GM12891 (cell line): Measurements from ENCODE around the gene FGG.

Source experiments
- POLR2A ChIP-seq: IDR thresholded peaks from 2 replicates; pipeline ENCODE4 v1.6.1; 2011; ENCODE audit warnings: low read depth, low read length, control low read depth
- POLR2AphosphoS5 ChIP-seq: IDR thresholded peaks from 2 replicates; pipeline ENCODE4 v1.6.1; 2011; ENCODE audit warnings: low read depth, low read length, control low read depth
- SPI1 ChIP-seq: IDR thresholded peaks from 2 replicates; pipeline ENCODE4 v1.6.1; 2011; ENCODE audit warnings: low read depth, low read length, control low read depth
- TAF1 ChIP-seq: IDR thresholded peaks from 2 replicates; pipeline ENCODE4 v1.6.1; 2011; ENCODE audit warnings: low read depth, low read length, control low read depth

DNA sequence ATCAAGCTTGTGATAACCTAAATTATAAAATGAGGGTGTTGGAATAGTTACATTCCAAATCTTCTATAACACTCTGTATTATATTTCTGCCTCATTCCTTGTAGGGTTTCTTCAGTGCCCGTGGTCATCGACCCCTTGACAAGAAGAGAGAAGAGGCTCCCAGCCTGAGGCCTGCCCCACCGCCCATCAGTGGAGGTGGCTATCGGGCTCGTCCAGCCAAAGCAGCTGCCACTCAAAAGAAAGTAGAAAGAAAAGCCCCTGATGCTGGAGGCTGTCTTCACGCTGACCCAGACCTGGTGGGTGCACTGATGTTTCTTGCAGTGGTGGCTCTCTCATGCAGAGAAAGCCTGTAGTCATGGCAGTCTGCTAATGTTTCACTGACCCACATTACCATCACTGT, 46.8 kb downstream of the FGG start:
- TF ChIP-seq POLR2AphosphoS5 (no peak), POLR2A (no peak), SPI1 (no peak), TAF1 (no peak)
